Kidney (tissue), 14 donors: ENCODE data around the gene ADCYAP1. TPM values are rescaled to one million over a fixed set of nuclear protein-coding genes. Genes with fewer than 3 reads are reported as not detected.

ENCODE experiments used
- DNase-seq, 5 donors: peaks; one replicate each; pipeline ENCODE4 v3.0.0-alpha.2; 2013 to 2020
- FAIRE-seq: peaks from 2 replicates; lab custom pipeline; 2012; peaks lifted over from hg19 to GRCh38; lab: Jason Lieb, UNC
- H3K27ac ChIP-seq, 2 donors: one replicate each; pipeline ENCODE4 v1.7.0; 2013; ENCODE audit warnings: low read depth in 2 of 2, low read length in 2 of 2, inconsistent platforms in 1 of 2
- H3K27me3 ChIP-seq: one replicate; pipeline ENCODE4 v1.7.1; 2013; ENCODE audit warnings: low read length, inconsistent platforms; ENCODE audit not compliant: control insufficient read depth, insufficient read depth
- H3K36me3 ChIP-seq, 3 donors: one replicate each; pipeline versions ENCODE4 v1.7.0 to v1.7.1; 2013; ENCODE audit warnings: low read length in 3 of 3, control low read depth in 1 of 3, inconsistent platforms in 1 of 3; ENCODE audit not compliant: insufficient read depth in 3 of 3, control insufficient read depth in 2 of 3
- H3K4me1 ChIP-seq, 3 donors: one replicate each; pipeline versions ENCODE4 v1.7.0 to v1.7.1; 2013; ENCODE audit warnings: low read length in 3 of 3, inconsistent platforms in 1 of 3, low read depth in 1 of 3; ENCODE audit not compliant: control insufficient read depth in 2 of 3, insufficient read depth in 2 of 3
- H3K4me3 ChIP-seq, 3 donors: one replicate each; pipeline versions ENCODE4 v1.7.0 to v1.8.1; 2013; ENCODE audit warnings: low read length in 3 of 3, control low read depth in 1 of 3, inconsistent platforms in 1 of 3
- H3K9ac ChIP-seq, 3 donors: one replicate each; pipeline versions ENCODE4 v1.7.0 to v1.7.1; 2013; ENCODE audit warnings: low read length in 3 of 3, control low read depth in 1 of 3, inconsistent platforms in 1 of 3
- H3K9me3 ChIP-seq, 3 donors: one replicate each; pipeline versions ENCODE4 v1.7.0 to v1.7.1; 2013; ENCODE audit warnings: low read length in 3 of 3, control low read depth in 1 of 3, inconsistent platforms in 1 of 3; ENCODE audit not compliant: control insufficient read depth in 2 of 3, insufficient read depth in 1 of 3
- intact Hi-C: fragments of 100-400 bp; cut with DNase I; formaldehyde crosslinking; loops from one replicate; pipeline ENCODE4 v1.11.1; 2022
- polyA plus RNA-seq: library from polyadenylated mRNA; stranded (reverse); fragments of 350-450 nt; fragmentation: Illumina TruSeq; extraction: RNeasy Lipid Tissue Mini Kit (QIAGEN cat#74804); gene quantifications from one replicate; pipeline ENCODE4 v1.2.3, GENCODE V29; 2014; ENCODE audit warnings: low read depth, low replicate concordance; ENCODE audit not compliant: insufficient read depth
- total RNA-seq: library from RNA; stranded (reverse); fragmentation: NEBNext Ultra II Directional; extraction: Animal tissue kit (Norgen Biotek cat#: 25700); gene quantifications from one replicate; pipeline ENCODE4 v1.2.1, GENCODE V29; 2021
- TF ChIP-seq, protein P1 (sequence below): IDR thresholded peaks from 3 replicates; pipeline ENCODE4 v1.5.1; 2012; ENCODE audit warnings: mild to moderate bottlenecking, moderate library complexity, borderline replicate concordance; ENCODE audit not compliant: insufficient read depth; ENCODE audit errors: extremely low read depth
- donor health status: control.
- donor health status: control.
- donor health status: control.
- donor health status: control.
- donor health status: control.
- donor health status: DM: yes; HTN: yes; CAD: no.
- donor health status: Normal renal cell carcinoma (clear cell type).

The ADCYAP1 gene
- total and polyA plus RNA-seq, 2 donors from 2014 or later = 1.8 to 11.1 TPM

DNA sequence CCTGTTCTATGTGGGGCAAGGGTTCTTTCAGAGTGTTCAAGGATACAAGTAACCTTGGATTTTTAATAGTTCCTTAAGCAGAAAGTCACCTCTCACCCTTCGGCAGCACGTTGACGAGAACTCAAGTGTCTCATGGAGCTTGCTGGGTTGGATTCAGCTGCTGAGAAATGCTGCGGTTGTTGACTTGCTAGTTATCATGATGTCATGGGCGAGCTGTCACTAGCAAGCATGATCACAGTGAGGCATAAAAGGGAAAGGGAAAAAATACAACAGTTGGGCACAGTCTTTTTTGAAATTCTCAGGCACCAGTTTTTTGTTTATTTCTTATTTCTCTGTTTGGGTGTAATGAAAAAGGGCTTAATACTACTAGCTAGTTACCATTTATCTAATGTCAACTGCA lies 53.2 kb downstream of the ADCYAP1 start:
- DNase-seq = no peak
- H3K4me1 ChIP-seq = peaks cover 0 to 2% (median 0%) of the 10 kb centered on the region in 3 donors
- H3K9ac ChIP-seq = no peak overlapping the region
- no peaks in the 10 kb centered on the region for H3K27me3 ChIP-seq
- H3K4me3 ChIP-seq = no peak overlapping the region
- TF ChIP-seq, protein P1, sequence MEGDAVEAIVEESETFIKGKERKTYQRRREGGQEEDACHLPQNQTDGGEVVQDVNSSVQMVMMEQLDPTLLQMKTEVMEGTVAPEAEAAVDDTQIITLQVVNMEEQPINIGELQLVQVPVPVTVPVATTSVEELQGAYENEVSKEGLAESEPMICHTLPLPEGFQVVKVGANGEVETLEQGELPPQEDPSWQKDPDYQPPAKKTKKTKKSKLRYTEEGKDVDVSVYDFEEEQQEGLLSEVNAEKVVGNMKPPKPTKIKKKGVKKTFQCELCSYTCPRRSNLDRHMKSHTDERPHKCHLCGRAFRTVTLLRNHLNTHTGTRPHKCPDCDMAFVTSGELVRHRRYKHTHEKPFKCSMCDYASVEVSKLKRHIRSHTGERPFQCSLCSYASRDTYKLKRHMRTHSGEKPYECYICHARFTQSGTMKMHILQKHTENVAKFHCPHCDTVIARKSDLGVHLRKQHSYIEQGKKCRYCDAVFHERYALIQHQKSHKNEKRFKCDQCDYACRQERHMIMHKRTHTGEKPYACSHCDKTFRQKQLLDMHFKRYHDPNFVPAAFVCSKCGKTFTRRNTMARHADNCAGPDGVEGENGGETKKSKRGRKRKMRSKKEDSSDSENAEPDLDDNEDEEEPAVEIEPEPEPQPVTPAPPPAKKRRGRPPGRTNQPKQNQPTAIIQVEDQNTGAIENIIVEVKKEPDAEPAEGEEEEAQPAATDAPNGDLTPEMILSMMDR = no peak
- no peak overlapping the region for H3K27ac ChIP-seq
- no peaks in the 10 kb centered on the region for H3K9me3 ChIP-seq
- intact Hi-C loops = no loop called here
- FAIRE-seq = no peak
- H3K36me3 ChIP-seq = no peaks in the 10 kb centered on the region

DNA sequence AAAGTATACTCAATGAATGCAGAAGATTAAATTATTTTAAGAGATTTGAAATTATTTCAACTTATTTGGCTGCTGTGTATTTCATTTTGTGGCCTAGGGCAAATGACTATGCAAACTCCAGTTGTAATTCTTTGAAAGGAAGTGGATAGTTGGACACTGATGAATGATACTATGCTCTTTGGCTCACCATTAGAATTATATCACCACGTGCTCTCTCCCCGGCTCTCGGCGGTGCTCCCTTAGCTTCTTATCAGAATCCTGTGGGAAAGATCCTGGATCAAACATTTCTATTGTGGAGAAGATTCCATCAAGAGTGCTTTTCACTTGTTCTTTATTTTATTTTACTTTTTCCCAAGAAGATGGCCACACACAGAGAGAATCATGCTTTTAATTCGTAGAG lies 55.2 kb downstream of the ADCYAP1 start:
- Histone ChIP-seq H3K9me3 (no peaks in the 10 kb centered on the region), H3K4me1 (peaks cover 0 to 2% (median 0%) of the 10 kb centered on the region in 3 donors), H3K36me3 (no peaks in the 10 kb centered on the region), H3K27ac (no peak overlapping the region), H3K27me3 (peaks cover 2% of the 10 kb centered on the region), H3K9ac (no peak overlapping the region), H3K4me3 (no peak overlapping the region)
- DNase-seq (no peak), FAIRE-seq (no peak)
- intact Hi-C loops = no loop called here
- TF ChIP-seq, protein P1 = no peak

Other genes starting within 250 kb of the ADCYAP1 start
- 6.0 TPM for gene TYMS, start 247.2 kb upstream of the ADCYAP1 start, total RNA-seq
- gene TYMS, start 247.2 kb upstream of the ADCYAP1 start, polyA plus RNA-seq = 10.2 TPM
- gene ENOSF1, start 192.2 kb upstream of the ADCYAP1 start, total RNA-seq = 132 TPM
- gene ENOSF1, start 192.2 kb upstream of the ADCYAP1 start, polyA plus RNA-seq = 110 TPM
- gene YES1, start 92.6 kb upstream of the ADCYAP1 start, total RNA-seq = 48.5 TPM
- 12.6 TPM for gene YES1, start 92.6 kb upstream of the ADCYAP1 start, polyA plus RNA-seq